HG02973 (cell line): Measurements from ENCODE around the gene DPYSL5.
"Not testable (repeated sequence)": the region's sequence is repeated elsewhere in the genome, so short reads cannot be mapped to it uniquely, and the experiment has no call there.

Experiments used
- ATAC-seq: cut with Tn5 transposase; IDR thresholded peaks from one replicate; pipeline ENCODE4 v1.9.1; 2021; ENCODE audit warnings: moderate library complexity; ENCODE audit not compliant: unreplicated experiment

The DPYSL5 gene

GRCh38 chr2:26873286-26873983 is 25.5 kb downstream of the DPYSL5 start:
- no peak for ATAC-seq

GRCh38 chr2:26874514-26874913 is 26.6 kb downstream of the DPYSL5 start:
- no peak for ATAC-seq

GRCh38 chr2:26875065-26875634 is 27.2 kb downstream of the DPYSL5 start:
- no peak for ATAC-seq

- ATAC-seq, result no peak
These were observed 27.9 kb downstream of the DPYSL5 start for GRCh38 chr2:26875808-26876207.

- ATAC-seq, result no peak
These were observed 28.3 kb downstream of the DPYSL5 start for GRCh38 chr2:26876260-26876659.

- ATAC-seq, result no peak
These were observed 29.3 kb downstream of the DPYSL5 start for GRCh38 chr2:26877276-26877675.

GRCh38 chr2:26880161-26880560 is 32.2 kb downstream of the DPYSL5 start:
- ATAC-seq, result no peak

- no peak for ATAC-seq
These were observed 33.0 kb downstream of the DPYSL5 start for GRCh38 chr2:26880910-26881435.

GRCh38 chr2:26882220-26882619 is 34.3 kb downstream of the DPYSL5 start:
- not testable (repeated sequence) for ATAC-seq

GRCh38 chr2:26883956-26884355 is 36.0 kb downstream of the DPYSL5 start:
- ATAC-seq, result no peak

GRCh38 chr2:26884486-26884885 is 36.6 kb downstream of the DPYSL5 start:
- ATAC-seq, result no peak

GRCh38 chr2:26885651-26886329 is 37.9 kb downstream of the DPYSL5 start:
- no peak for ATAC-seq

- ATAC-seq, result no peak
These were observed 38.8 kb downstream of the DPYSL5 start for GRCh38 chr2:26886736-26887135.

- no peak for ATAC-seq
These were observed 39.2 kb downstream of the DPYSL5 start for GRCh38 chr2:26887151-26887550.

- no peak for ATAC-seq
These were observed 41.9 kb downstream of the DPYSL5 start for GRCh38 chr2:26889796-26890195.

GRCh38 chr2:26890341-26891000 is 42.5 kb downstream of the DPYSL5 start:
- no peak for ATAC-seq

GRCh38 chr2:26892133-26892532 is 44.2 kb downstream of the DPYSL5 start:
- no peak for ATAC-seq

- ATAC-seq, result no peak
These were observed 45.1 kb downstream of the DPYSL5 start for GRCh38 chr2:26892922-26893524.

- ATAC-seq, result no peak
These were observed 46.2 kb downstream of the DPYSL5 start for GRCh38 chr2:26894136-26894535.

- no peak for ATAC-seq
These were observed 50.0 kb downstream of the DPYSL5 start for GRCh38 chr2:26897807-26898479.
